ENCODE results near the gene TAF1B.

Gene TAF1B

GRCh38 chr2:9803023-9803805 lies 40.1 kb upstream of the TAF1B start:
- TF ChIP-seq, protein P1, sequence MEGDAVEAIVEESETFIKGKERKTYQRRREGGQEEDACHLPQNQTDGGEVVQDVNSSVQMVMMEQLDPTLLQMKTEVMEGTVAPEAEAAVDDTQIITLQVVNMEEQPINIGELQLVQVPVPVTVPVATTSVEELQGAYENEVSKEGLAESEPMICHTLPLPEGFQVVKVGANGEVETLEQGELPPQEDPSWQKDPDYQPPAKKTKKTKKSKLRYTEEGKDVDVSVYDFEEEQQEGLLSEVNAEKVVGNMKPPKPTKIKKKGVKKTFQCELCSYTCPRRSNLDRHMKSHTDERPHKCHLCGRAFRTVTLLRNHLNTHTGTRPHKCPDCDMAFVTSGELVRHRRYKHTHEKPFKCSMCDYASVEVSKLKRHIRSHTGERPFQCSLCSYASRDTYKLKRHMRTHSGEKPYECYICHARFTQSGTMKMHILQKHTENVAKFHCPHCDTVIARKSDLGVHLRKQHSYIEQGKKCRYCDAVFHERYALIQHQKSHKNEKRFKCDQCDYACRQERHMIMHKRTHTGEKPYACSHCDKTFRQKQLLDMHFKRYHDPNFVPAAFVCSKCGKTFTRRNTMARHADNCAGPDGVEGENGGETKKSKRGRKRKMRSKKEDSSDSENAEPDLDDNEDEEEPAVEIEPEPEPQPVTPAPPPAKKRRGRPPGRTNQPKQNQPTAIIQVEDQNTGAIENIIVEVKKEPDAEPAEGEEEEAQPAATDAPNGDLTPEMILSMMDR (IDR thresholded peaks at IDR 0.05; ENCODE audit: insufficient read depth, low read depth, low read length, missing control alignments) = no peak
- H3K4me3 ChIP-seq (ENCODE audit: low read depth, low read length) = no peak overlapping the region
- no peak for DNase-seq (ENCODE audit: low read depth)

GRCh38 chr2:9805435-9806297 lies 37.6 kb upstream of the TAF1B start:
- DNase-seq (ENCODE audit: low read depth) = no peak
- TF ChIP-seq, protein P1 (IDR thresholded peaks at IDR 0.05; ENCODE audit: insufficient read depth, low read depth, low read length, missing control alignments) = no peak
- H3K4me3 ChIP-seq (ENCODE audit: low read depth, low read length) = no peak overlapping the region

GRCh38 chr2:9806298-9806610 lies 37.0 kb upstream of the TAF1B start:
- DNase-seq (ENCODE audit: low read depth) = no peak
- no peak overlapping the region for H3K4me3 ChIP-seq (ENCODE audit: low read depth, low read length)
- TF ChIP-seq, protein P1 (IDR thresholded peaks at IDR 0.05; ENCODE audit: insufficient read depth, low read depth, low read length, missing control alignments) = no peak

- TF ChIP-seq, protein P1 (IDR thresholded peaks at IDR 0.05; ENCODE audit: insufficient read depth, low read depth, low read length, missing control alignments) = no peak
- no peak overlapping the region for H3K4me3 ChIP-seq (ENCODE audit: low read depth, low read length)
- DNase-seq (ENCODE audit: low read depth) = no peak
Observed at GRCh38 chr2:9806656-9807055, 36.6 kb upstream of the TAF1B start.

GRCh38 chr2:9807056-9807455 lies 36.2 kb upstream of the TAF1B start:
- no peak for DNase-seq (ENCODE audit: low read depth)
- no peak overlapping the region for H3K4me3 ChIP-seq (ENCODE audit: low read depth, low read length)
- TF ChIP-seq, protein P1 (IDR thresholded peaks at IDR 0.05; ENCODE audit: insufficient read depth, low read depth, low read length, missing control alignments) = no peak

GRCh38 chr2:9807555-9808305 lies 35.5 kb upstream of the TAF1B start:
- TF ChIP-seq, protein P1 (IDR thresholded peaks at IDR 0.05; ENCODE audit: insufficient read depth, low read depth, low read length, missing control alignments) = no peak

More at GRCh38 chr2:9807555-9808305, 35.5 kb upstream of the TAF1B start:
- H3K4me3 ChIP-seq (ENCODE audit: low read depth, low read length) = no peak overlapping the region
- no peak for DNase-seq (ENCODE audit: low read depth)

Measured in GM12865 (cell line).